WI38 (cell line): ENCODE results near the gene TUBA4B.

Experiments
- H3K4me3 ChIP-seq: 2 replicates; pipeline ENCODE4 v1.5.1; 2011; ENCODE audit warnings: low read depth, mild to moderate bottlenecking, control low read depth, low read length
- TF ChIP-seq, protein P1 (sequence below): IDR thresholded peaks from 2 replicates; pipeline ENCODE4 v1.5.1; 2012; ENCODE audit warnings: low read depth, mild to moderate bottlenecking, control low read depth, low read length

The TUBA4B gene

DNA sequence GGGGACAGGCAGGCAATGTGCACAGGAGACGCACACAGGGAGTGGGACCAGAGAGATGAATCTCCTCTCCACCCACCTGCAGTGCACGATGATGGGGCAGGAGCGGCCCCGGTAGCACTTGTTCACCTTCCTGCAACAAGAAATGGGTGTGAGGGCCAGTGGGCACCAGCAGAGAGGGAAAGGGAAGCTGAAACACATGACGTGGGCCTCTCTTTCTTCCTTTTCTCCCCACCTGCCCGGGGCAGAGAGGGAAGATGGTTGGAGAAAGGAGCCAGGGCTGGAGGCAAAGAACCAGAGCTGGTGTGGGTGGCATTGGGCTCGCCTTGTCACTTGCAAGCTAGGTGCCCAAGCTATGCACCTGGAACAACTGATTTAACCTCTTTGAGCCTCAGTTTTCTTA, 38.4 kb downstream of the TUBA4B start:
- no peak overlapping the region for H3K4me3 ChIP-seq
- TF ChIP-seq, protein P1, sequence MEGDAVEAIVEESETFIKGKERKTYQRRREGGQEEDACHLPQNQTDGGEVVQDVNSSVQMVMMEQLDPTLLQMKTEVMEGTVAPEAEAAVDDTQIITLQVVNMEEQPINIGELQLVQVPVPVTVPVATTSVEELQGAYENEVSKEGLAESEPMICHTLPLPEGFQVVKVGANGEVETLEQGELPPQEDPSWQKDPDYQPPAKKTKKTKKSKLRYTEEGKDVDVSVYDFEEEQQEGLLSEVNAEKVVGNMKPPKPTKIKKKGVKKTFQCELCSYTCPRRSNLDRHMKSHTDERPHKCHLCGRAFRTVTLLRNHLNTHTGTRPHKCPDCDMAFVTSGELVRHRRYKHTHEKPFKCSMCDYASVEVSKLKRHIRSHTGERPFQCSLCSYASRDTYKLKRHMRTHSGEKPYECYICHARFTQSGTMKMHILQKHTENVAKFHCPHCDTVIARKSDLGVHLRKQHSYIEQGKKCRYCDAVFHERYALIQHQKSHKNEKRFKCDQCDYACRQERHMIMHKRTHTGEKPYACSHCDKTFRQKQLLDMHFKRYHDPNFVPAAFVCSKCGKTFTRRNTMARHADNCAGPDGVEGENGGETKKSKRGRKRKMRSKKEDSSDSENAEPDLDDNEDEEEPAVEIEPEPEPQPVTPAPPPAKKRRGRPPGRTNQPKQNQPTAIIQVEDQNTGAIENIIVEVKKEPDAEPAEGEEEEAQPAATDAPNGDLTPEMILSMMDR: no peak

DNA sequence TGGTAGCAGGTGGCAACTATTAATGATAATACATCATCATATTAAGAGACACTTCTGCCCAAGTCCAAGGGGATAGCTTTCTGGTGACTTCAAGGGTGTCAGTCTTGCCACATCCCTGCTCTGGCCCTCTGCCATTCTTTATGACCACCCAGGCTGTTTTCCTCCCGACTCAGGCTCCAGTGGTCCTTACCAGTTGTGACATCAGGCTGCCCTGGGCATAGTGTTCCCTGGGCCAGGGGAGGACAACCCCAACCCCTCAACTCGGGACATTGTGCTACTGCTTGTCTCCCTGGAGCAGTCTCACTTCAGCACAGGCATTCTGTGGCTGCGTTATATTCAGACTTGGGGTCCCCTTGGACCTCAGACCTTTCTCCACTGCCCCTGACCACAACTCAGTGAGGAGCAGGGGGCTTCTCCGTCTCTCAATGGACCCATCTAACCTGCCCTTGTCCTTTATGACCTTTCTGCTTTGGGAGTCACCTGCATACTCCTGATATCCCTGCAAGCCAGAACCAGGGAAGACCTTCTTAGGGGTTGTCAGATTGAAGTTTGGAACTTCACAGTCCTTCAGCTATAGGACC, 39.0 kb downstream of the TUBA4B start:
- TF ChIP-seq, protein P1: no peak
- no peak overlapping the region for H3K4me3 ChIP-seq

DNA sequence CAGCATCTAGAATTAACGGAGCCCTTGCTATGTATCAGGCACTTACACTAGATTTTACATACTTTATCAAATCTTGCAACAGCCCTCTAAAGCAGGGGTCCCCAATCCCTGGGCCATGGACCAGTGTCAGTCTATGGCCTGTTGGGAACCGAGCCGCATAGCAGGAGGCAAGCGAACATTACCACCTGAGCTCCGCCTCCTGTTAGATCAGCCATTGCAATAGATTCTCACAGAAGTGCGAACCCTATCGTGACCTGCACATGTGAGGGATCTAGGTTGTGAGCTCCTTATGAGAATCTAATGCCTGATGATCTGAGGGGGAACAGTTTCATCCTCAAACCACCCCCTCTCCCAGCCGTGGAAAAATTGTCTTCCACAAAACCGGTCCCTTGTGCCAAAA, 39.6 kb downstream of the TUBA4B start:
- TF ChIP-seq, protein P1: no peak
- no peak overlapping the region for H3K4me3 ChIP-seq

DNA sequence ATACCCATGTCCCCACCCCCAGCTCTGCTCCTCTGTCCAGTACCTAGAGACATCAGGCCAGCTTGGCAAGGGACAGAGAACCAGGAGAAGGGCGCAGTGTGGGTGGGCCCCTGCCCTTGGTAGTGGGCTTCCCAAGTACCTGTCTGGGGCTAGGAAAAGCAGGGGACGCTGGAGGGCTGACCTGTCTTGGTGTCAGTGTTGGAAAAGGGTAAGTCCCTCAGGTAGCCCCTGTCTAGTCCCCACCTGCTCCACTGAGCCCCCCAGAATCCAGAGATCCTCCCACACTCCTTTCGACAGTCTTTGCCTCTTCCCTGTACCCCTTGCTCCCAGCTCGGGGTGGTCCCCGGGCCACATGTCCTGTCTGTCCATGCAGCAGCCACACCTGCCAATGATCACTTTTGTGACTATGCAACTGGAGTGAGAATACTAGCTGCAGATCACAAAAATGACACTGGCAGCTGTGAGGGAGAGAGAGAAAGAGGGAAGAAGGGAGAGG, 40.7 kb downstream of the TUBA4B start:
- H3K4me3 ChIP-seq: no peak overlapping the region
- TF ChIP-seq, protein P1: no peak

DNA sequence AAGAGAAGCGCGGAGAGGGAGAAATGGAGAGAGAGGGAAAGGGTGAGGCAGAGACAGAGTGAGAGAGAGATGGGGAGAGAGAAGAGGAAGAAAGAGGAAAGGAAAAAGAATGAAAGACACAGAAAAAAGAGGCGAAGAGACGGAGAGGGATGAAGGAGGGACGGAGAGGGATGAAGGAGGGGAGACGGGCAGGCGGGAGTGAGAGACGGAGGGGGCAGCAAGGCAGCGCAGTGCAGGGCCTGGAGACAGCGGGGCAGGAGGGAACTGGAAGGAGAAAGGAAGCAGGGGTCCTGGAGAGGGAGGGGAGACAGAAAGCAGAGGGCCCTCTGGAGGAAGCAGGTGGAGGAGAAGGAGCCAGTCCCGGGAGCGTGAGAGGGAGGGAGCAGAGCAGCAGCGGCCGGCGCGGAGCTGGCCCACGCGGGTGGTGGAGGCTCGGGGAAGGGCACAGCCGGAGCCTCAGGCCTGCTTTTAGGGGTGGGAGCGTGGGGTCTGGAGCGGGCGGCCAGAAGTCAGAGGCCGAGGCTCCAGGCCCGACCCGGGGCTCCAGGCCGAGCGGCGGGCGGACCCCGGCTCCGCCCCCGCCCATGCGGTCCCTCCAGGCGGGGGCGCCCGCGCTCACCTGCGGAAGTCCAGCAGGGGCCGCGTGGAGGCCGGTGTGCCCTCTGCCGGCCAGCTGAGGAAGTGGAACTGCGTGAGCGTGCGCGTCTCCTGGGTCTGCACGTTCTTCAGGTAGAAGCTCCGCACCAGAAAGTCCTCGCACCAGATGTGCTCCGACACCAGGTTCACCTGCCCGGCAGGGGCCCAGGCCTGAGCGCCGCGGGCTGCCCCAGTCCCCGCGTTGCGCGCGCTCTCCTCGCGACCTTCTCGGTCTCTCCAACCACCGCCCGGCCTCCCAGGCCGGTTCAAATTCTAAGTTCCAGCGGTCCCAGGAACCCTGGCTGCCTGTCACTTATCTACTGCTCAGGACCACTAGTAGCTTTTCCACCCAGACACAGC, 41.6 kb downstream of the TUBA4B start:
- TF ChIP-seq, protein P1: peak; percentile 88
- peak overlapping the region; percentile 51 for H3K4me3 ChIP-seq

DNA sequence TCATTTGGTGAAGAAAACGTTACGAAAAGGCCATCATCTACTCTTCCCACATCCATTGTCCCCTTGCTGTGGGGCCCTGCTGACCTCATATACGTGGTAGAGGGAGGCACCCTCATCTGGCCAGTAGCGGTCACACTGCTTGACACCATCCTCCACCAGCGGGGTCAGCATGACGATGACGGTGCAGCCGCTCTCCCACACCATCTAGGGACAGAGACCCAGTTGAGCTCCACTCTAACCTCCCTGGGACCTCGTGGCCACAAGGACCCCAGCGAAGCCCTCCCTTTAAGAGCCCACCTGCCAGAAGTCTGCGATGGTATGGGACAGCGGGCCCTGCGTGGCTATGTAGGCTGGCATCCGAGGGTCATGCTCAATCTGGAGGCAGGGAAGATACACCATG, 43.1 kb downstream of the TUBA4B start:
- H3K4me3 ChIP-seq: no peak overlapping the region
- TF ChIP-seq, protein P1: no peak
